Nephron (organoid): ENCODE measurements around the gene TRANK1.

Source experiments
- H3K27ac Mint-ChIP-seq, 3 experiments: 2 replicates each; pipeline ENCODE4 v1.8.0; 2020; ENCODE audit warnings: mixed read lengths in 3 of 3, mild to moderate bottlenecking in 2 of 3, moderate library complexity in 1 of 3
- H3K27me3 Mint-ChIP-seq: 2 replicates; pipeline ENCODE4 v1.8.0; 2021; ENCODE audit warnings: low read depth, mild to moderate bottlenecking, moderate library complexity, mixed read lengths
- H3K36me3 Mint-ChIP-seq: 2 replicates; pipeline ENCODE4 v1.8.0; 2020; ENCODE audit warnings: low read depth, mixed read lengths
- H3K4me1 Mint-ChIP-seq: 2 replicates; pipeline ENCODE4 v1.8.0; 2020; ENCODE audit warnings: mixed read lengths
- H3K4me3 Mint-ChIP-seq, 3 experiments: 2 replicates each; pipeline ENCODE4 v1.8.0; 2020; ENCODE audit warnings: mild to moderate bottlenecking in 3 of 3, mixed read lengths in 3 of 3, moderate library complexity in 2 of 3
- H3K9me3 Mint-ChIP-seq: 2 replicates; pipeline ENCODE4 v1.8.0; 2020; ENCODE audit warnings: mixed read lengths
- CTCF ChIP-seq, 3 experiments: fragments of 200-600 bp; sonication (generic); IDR thresholded peaks; one replicate each; pipeline ENCODE4 v1.5.0; 2021; ENCODE audit warnings: antibody characterized with exemption in 3 of 3; ENCODE audit not compliant: unreplicated experiment in 3 of 3

TRANK1 gene

GRCh38 chr3:36944641-36945270 is at the start of gene TRANK1:
TSS of gene TRANK1 (minus strand) at chr3:36945054. CDS start at chr3:36944809, 245 bp downstream.
- TF ChIP-seq CTCF (IDR thresholded peaks at IDR 0.05; ENCODE audit: unreplicated experiment in 3 of 3) = no peak
- peaks cover 28% of the 10 kb centered on the region for H3K9me3 Mint-ChIP-seq
- H3K4me3 Mint-ChIP-seq = peak within 1 kb of the TSS; percentile 82 to 95 (median 90)
- H3K4me1 Mint-ChIP-seq = peaks cover 19% of the 10 kb centered on the region
- H3K27me3 Mint-ChIP-seq = peaks cover 4% of the 10 kb centered on the region
- H3K36me3 Mint-ChIP-seq = peaks cover 24% of the 10 kb centered on the region
- peak within 1 kb of the TSS in 2 of 3 experiments; percentile 71 to 89 for H3K27ac Mint-ChIP-seq

- Mint-ChIP-seq H3K27me3 (no peaks in the 10 kb centered on the region), H3K4me1 (peaks cover 25% of the 10 kb centered on the region), H3K4me3 (no peak within 1 kb of the TSS), H3K36me3 (peaks cover 37% of the 10 kb centered on the region), H3K27ac (no peak within 1 kb of the TSS), H3K9me3 (no peaks in the 10 kb centered on the region)
- no peak for TF ChIP-seq CTCF (IDR thresholded peaks at IDR 0.05; ENCODE audit: unreplicated experiment in 3 of 3)
Measured at GRCh38 chr3:36993326-36994283, 48.8 kb upstream of the TRANK1 start, which contains the start of gene MLH1. TSS of gene MLH1 (plus strand) at chr3:36993518. CDS start at chr3:36993548, 30 bp downstream.

GRCh38 chr3:36992806-36993325 is 48.0 kb upstream of the TRANK1 start, which contains the start of gene EPM2AIP1:
TSS of gene EPM2AIP1 (minus strand) at chr3:36993131. CDS start at chr3:36993077, 54 bp downstream.
- H3K27ac Mint-ChIP-seq = no peak within 1 kb of the TSS
- no peaks in the 10 kb centered on the region for H3K9me3 Mint-ChIP-seq

GRCh38 chr3:36991923-36992805 is 47.3 kb upstream of the TRANK1 start:
- Mint-ChIP-seq H3K27ac (no peak overlapping the region), H3K4me1 (peaks cover 38% of the 10 kb centered on the region), H3K27me3 (no peaks in the 10 kb centered on the region), H3K4me3 (no peak overlapping the region), H3K36me3 (peaks cover 36% of the 10 kb centered on the region), H3K9me3 (no peaks in the 10 kb centered on the region)
- TF ChIP-seq CTCF (IDR thresholded peaks at IDR 0.05; ENCODE audit: unreplicated experiment in 3 of 3) = no peak

More at GRCh38 chr3:36992806-36993325, 48.0 kb upstream of the TRANK1 start, which contains the start of gene EPM2AIP1:
- Mint-ChIP-seq H3K27me3 (no peaks in the 10 kb centered on the region), H3K36me3 (peaks cover 37% of the 10 kb centered on the region), H3K4me1 (peaks cover 33% of the 10 kb centered on the region), H3K4me3 (no peak within 1 kb of the TSS)
- peak; percentile 26 to 39 (median 32) for TF ChIP-seq CTCF (IDR thresholded peaks at IDR 0.05; ENCODE audit: unreplicated experiment in 3 of 3)

GRCh38 chr3:36991147-36991546 is 46.3 kb upstream of the TRANK1 start:
- no peaks in the 10 kb centered on the region for H3K27me3 Mint-ChIP-seq
- H3K27ac Mint-ChIP-seq = no peak overlapping the region
- no peak for TF ChIP-seq CTCF (IDR thresholded peaks at IDR 0.05; ENCODE audit: unreplicated experiment in 3 of 3)
- no peak overlapping the region for H3K4me3 Mint-ChIP-seq
- peaks cover 32% of the 10 kb centered on the region for H3K36me3 Mint-ChIP-seq
- no peaks in the 10 kb centered on the region for H3K9me3 Mint-ChIP-seq
- H3K4me1 Mint-ChIP-seq = peaks cover 38% of the 10 kb centered on the region
